GM21423 (cell line): Measurements from ENCODE around the gene PABPC3.

Experiments
- ATAC-seq: cut with Tn5 transposase; IDR thresholded peaks from one replicate; pipeline ENCODE4 v1.9.1; 2021; ENCODE audit warnings: mild to moderate bottlenecking, moderate library complexity; ENCODE audit not compliant: unreplicated experiment

PABPC3 gene

GRCh38 chr13:25095851-25096453 lies at the start of gene PABPC3:
PABPC3 (plus strand) TSS chr13:25096136; CDS start chr13:25096199, 63 bp downstream.
- ATAC-seq: no peak

- no peak for ATAC-seq
Measured at GRCh38 chr13:25046274-25046984, 49.5 kb upstream of the PABPC3 start.

GRCh38 chr13:25046985-25047511 lies 48.9 kb upstream of the PABPC3 start:
- ATAC-seq: no peak

GRCh38 chr13:25051065-25051464 lies 44.9 kb upstream of the PABPC3 start:
- ATAC-seq: no peak

- ATAC-seq: no peak
Measured at GRCh38 chr13:25059166-25059565, 36.8 kb upstream of the PABPC3 start.

- ATAC-seq: no peak
Measured at GRCh38 chr13:25059958-25060357, 36.0 kb upstream of the PABPC3 start.

GRCh38 chr13:25062479-25062878 lies 33.5 kb upstream of the PABPC3 start:
- no peak for ATAC-seq

- no peak for ATAC-seq
Measured at GRCh38 chr13:25064396-25064795, 31.5 kb upstream of the PABPC3 start.

GRCh38 chr13:25065974-25066770 lies 29.8 kb upstream of the PABPC3 start:
- ATAC-seq: no peak

- no peak for ATAC-seq
Measured at GRCh38 chr13:25067064-25067463, 28.9 kb upstream of the PABPC3 start.

- ATAC-seq: no peak
Measured at GRCh38 chr13:25068810-25069209, 27.1 kb upstream of the PABPC3 start.

- no peak for ATAC-seq
Measured at GRCh38 chr13:25069236-25069635, 26.7 kb upstream of the PABPC3 start.

- no peak for ATAC-seq
Measured at GRCh38 chr13:25069911-25070310, 26.0 kb upstream of the PABPC3 start.

- no peak for ATAC-seq
Measured at GRCh38 chr13:25080773-25081172, 15.2 kb upstream of the PABPC3 start.

GRCh38 chr13:25084096-25084495 lies 11.8 kb upstream of the PABPC3 start:
- no peak for ATAC-seq

GRCh38 chr13:25085125-25085742 lies 10.7 kb upstream of the PABPC3 start:
- no peak for ATAC-seq

GRCh38 chr13:25088562-25089221 lies 7.2 kb upstream of the PABPC3 start:
- no peak for ATAC-seq

GRCh38 chr13:25097426-25097825 lies 1.5 kb downstream of the PABPC3 start:
- ATAC-seq: no peak

- no peak for ATAC-seq
Measured at GRCh38 chr13:25103711-25104110, 7.8 kb downstream of the PABPC3 start.

GRCh38 chr13:25109341-25109740 lies 13.4 kb downstream of the PABPC3 start:
- ATAC-seq: no peak
